DND-41 (cell line): ENCODE results near the gene MB.
A peak's percentile ranks its signal among the peaks of the same experiment; 100 is the strongest.

Experiments
- EZH2 ChIP-seq: IDR thresholded peaks from 3 replicates; pipeline ENCODE4 v1.6.1; 2012; ENCODE audit warnings: borderline replicate concordance, low read depth, mild to moderate bottlenecking, moderate library complexity, low read length, inconsistent platforms; ENCODE audit not compliant: severe bottlenecking
- TF ChIP-seq, protein P1 (sequence below): IDR thresholded peaks from 2 replicates; pipeline ENCODE4 v1.5.1; 2012; ENCODE audit warnings: borderline replicate concordance, low read length, moderate library complexity, mild to moderate bottlenecking; ENCODE audit not compliant: poor library complexity, severe bottlenecking; ENCODE audit errors: extremely low read depth

DNA sequence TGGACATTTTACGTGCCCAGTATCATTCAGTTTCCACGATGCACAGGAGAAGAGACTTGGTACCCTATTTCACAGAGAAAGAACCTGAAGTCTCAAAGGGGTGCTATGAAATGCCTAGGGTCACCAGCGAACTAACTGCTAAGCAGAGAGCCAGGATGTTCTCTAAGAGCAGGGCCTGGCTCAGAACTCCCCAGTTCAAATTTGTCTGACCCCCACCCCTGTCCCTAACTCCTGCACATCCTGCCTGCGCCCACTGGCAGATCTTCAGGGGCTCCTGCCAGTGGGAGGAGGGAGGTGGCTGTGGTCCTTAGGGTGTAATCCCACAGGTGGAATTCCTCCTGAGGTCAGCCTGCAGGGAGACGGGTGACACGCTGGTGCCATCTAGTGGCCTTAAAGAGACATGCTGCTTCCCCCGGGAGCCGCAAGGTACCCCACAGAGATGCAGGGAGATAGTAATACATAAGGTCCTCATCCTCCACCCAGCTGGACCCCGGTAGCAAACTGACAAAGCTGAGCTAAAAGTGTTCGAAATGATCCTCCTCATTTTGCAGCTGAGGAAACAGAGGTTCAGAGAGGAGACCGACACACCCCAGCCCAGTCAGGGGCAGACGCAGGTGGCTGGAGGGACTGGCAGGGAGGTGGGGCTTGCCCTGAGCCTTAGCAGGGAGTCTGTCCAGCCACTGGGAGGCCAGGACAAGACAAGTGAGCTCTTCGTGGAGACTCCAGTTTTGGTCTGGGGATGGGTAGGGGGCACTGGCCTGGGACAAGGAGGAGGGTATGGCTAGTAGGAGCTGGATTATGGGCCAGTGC lies 34.1 kb downstream of the MB start:
- TF ChIP-seq, protein P1, sequence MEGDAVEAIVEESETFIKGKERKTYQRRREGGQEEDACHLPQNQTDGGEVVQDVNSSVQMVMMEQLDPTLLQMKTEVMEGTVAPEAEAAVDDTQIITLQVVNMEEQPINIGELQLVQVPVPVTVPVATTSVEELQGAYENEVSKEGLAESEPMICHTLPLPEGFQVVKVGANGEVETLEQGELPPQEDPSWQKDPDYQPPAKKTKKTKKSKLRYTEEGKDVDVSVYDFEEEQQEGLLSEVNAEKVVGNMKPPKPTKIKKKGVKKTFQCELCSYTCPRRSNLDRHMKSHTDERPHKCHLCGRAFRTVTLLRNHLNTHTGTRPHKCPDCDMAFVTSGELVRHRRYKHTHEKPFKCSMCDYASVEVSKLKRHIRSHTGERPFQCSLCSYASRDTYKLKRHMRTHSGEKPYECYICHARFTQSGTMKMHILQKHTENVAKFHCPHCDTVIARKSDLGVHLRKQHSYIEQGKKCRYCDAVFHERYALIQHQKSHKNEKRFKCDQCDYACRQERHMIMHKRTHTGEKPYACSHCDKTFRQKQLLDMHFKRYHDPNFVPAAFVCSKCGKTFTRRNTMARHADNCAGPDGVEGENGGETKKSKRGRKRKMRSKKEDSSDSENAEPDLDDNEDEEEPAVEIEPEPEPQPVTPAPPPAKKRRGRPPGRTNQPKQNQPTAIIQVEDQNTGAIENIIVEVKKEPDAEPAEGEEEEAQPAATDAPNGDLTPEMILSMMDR, result peak; percentile 97
- no peak for TF ChIP-seq EZH2
